Neuronal stem cell (in vitro differentiated cells): ENCODE measurements around the gene TNS3.

Experiments
- DNase-seq: peaks from one replicate; pipeline ENCODE4 v3.0.0-alpha.2; 2013; ENCODE audit warnings: low spot score
- H2AFZ ChIP-seq: one replicate; pipeline ENCODE4 v1.6.1; 2013; ENCODE audit warnings: mild to moderate bottlenecking, low read length, inconsistent platforms
- H2AK5ac ChIP-seq: 2 replicates; pipeline ENCODE4 v1.6.1; 2013; ENCODE audit warnings: low read depth, mild to moderate bottlenecking, inconsistent platforms, low read length, moderate library complexity, mixed read lengths
- H2BK120ac ChIP-seq: 2 replicates; pipeline ENCODE4 v1.6.1; 2013; ENCODE audit warnings: low read depth, mild to moderate bottlenecking, inconsistent platforms, low read length, moderate library complexity, mixed read lengths
- H2BK12ac ChIP-seq: one replicate; pipeline ENCODE4 v1.6.1; 2013; ENCODE audit warnings: low read length, inconsistent platforms
- H2BK15ac ChIP-seq: 2 replicates; pipeline ENCODE4 v1.6.1; 2013; ENCODE audit warnings: mild to moderate bottlenecking, low read length, inconsistent platforms, mixed read lengths
- H2BK5ac ChIP-seq: one replicate; pipeline ENCODE4 v1.6.1; 2013; ENCODE audit warnings: inconsistent platforms, mild to moderate bottlenecking, low read length, moderate library complexity
- H3K14ac ChIP-seq: one replicate; pipeline ENCODE4 v1.6.1; 2013; ENCODE audit warnings: low read length, inconsistent platforms
- H3K18ac ChIP-seq: 2 replicates; pipeline ENCODE4 v1.6.1; 2013; ENCODE audit warnings: low read length, inconsistent platforms
- H3K23ac ChIP-seq: 2 replicates; pipeline ENCODE4 v1.6.1; 2013; ENCODE audit warnings: low read depth, mild to moderate bottlenecking, mixed read lengths, low read length, inconsistent platforms; ENCODE audit not compliant: poor library complexity
- H3K27ac ChIP-seq: replicated peaks from 3 replicates; pipeline ENCODE4 v1.5.1; 2013; ENCODE audit warnings: low read length, inconsistent platforms
- H3K27me3 ChIP-seq, 3 experiments: 2 replicates each; pipeline ENCODE4 v1.6.1; 2013; ENCODE audit warnings: low read length in 3 of 3, mild to moderate bottlenecking in 2 of 3, inconsistent platforms in 1 of 3, low read depth in 1 of 3, mixed read lengths in 1 of 3, moderate library complexity in 1 of 3; ENCODE audit not compliant: control insufficient read depth in 3 of 3, insufficient read depth in 3 of 3
- H3K36me3 ChIP-seq, 2 donors: replicated peaks in 1 of 2; 2 replicates each; pipeline ENCODE4 v1.6.1; 2013; ENCODE audit warnings: low read length in 2 of 2; ENCODE audit not compliant: control insufficient read depth in 2 of 2, insufficient read depth in 2 of 2
- H3K4ac ChIP-seq: 2 replicates; pipeline ENCODE4 v1.6.1; 2013; ENCODE audit warnings: inconsistent platforms, mild to moderate bottlenecking, low read length, moderate library complexity
- H3K4me1 ChIP-seq, 2 donors: 1 replicate in 1 of 2; 2 replicates in 1 of 2; pipeline ENCODE4 v1.6.1; 2013; ENCODE audit warnings: low read length in 2 of 2, low read depth in 1 of 2; ENCODE audit not compliant: control insufficient read depth in 2 of 2, insufficient read depth in 1 of 2
- H3K4me2 ChIP-seq: one replicate; pipeline ENCODE4 v1.6.1; 2013; ENCODE audit warnings: mild to moderate bottlenecking, low read length, inconsistent platforms; ENCODE audit not compliant: insufficient read depth, poor library complexity, severe bottlenecking
- H3K4me3 ChIP-seq, 2 donors: 2 replicates each; pipeline ENCODE4 v1.5.1; 2013; ENCODE audit warnings: low read length in 2 of 2, mild to moderate bottlenecking in 2 of 2, inconsistent platforms in 1 of 2, moderate library complexity in 1 of 2
- H3K79me1 ChIP-seq: one replicate; pipeline ENCODE4 v1.6.1; 2013; ENCODE audit warnings: low read depth, mild to moderate bottlenecking, inconsistent platforms, low read length, moderate library complexity
- H3K9ac ChIP-seq: one replicate; pipeline ENCODE4 v1.6.1; 2013; ENCODE audit warnings: mild to moderate bottlenecking, low read depth, low read length, inconsistent platforms; ENCODE audit not compliant: poor library complexity
- H3K9me3 ChIP-seq, 2 donors: replicated peaks in 1 of 2; 2 replicates each; pipeline versions ENCODE3 to v1.6.1; 2013; ENCODE audit warnings: low read length in 2 of 2, mild to moderate bottlenecking in 2 of 2, inconsistent platforms in 1 of 2, low read depth in 1 of 2, mixed read lengths in 1 of 2, moderate library complexity in 1 of 2; ENCODE audit not compliant: control insufficient read depth in 2 of 2, insufficient read depth in 1 of 2
- H4K8ac ChIP-seq: one replicate; pipeline ENCODE4 v1.6.1; 2013; ENCODE audit warnings: low read depth, mild to moderate bottlenecking, inconsistent platforms, low read length, moderate library complexity
- H4K91ac ChIP-seq: one replicate; pipeline ENCODE4 v1.6.1; 2013; ENCODE audit warnings: low read length, low read depth, mild to moderate bottlenecking, inconsistent platforms; ENCODE audit not compliant: poor library complexity
- WGBS, 2 donors: extraction: QIAGEN DNeasy Blood & Tissue Kit; methylation state at CpG; one replicate each; pipeline ENCODE4 v1.1.7; 2013; ENCODE audit warnings: missing lambda C conversion rate in 2 of 2, mixed read lengths in 1 of 2; ENCODE audit not compliant: insufficient read length in 2 of 2, insufficient replicate concordance in 1 of 2; ENCODE audit errors: extremely low coverage in 2 of 2; 5-methylcytosine and 5-hydroxymethylcytosine counted together

The TNS3 gene

GRCh38 chr7:47252675-47253074 lies 329.2 kb downstream of the TNS3 start:
- Histone ChIP-seq H2BK5ac (no peak overlapping the region), H2BK15ac (no peak overlapping the region), H3K18ac (no peak overlapping the region), H3K4me2 (no peak overlapping the region), H3K4me1 (peaks cover 3 to 7% of the 10 kb centered on the region in 2 donors), H4K91ac (no peak overlapping the region), H3K27ac (no peak overlapping the region), H3K9ac (no peak overlapping the region), H2BK12ac (no peak overlapping the region), H3K23ac (no peak overlapping the region), H3K79me1 (no peaks in the 10 kb centered on the region), H3K9me3 (no peaks in the 10 kb centered on the region), H3K4me3 (no peak overlapping the region), H4K8ac (no peak overlapping the region), H3K36me3 (no peaks in the 10 kb centered on the region), H3K27me3 (peaks cover 0 to 16% (median 0%) of the 10 kb centered on the region in 3 experiments), H2AK5ac (no peak overlapping the region), H2BK120ac (no peak overlapping the region), H3K14ac (no peak overlapping the region), H3K4ac (no peak overlapping the region), H2AFZ (no peak overlapping the region)
- WGBS, 2 donors, result no CpG with 5 or more reads among the region's 5 CpGs
- no peak for DNase-seq

GRCh38 chr7:47249361-47249760 lies 332.6 kb downstream of the TNS3 start:
- Histone ChIP-seq H3K4me1 (peaks cover 3 to 7% of the 10 kb centered on the region in 2 donors), H3K79me1 (no peaks in the 10 kb centered on the region), H2BK12ac (no peak overlapping the region), H3K27ac (no peak overlapping the region), H2BK5ac (no peak overlapping the region), H3K14ac (no peak overlapping the region), H2AFZ (no peak overlapping the region), H4K8ac (no peak overlapping the region), H3K36me3 (no peaks in the 10 kb centered on the region), H2AK5ac (no peak overlapping the region), H3K4me3 (no peak overlapping the region), H3K4me2 (no peak overlapping the region), H2BK15ac (no peak overlapping the region), H3K9ac (no peak overlapping the region), H3K23ac (no peak overlapping the region), H3K9me3 (no peaks in the 10 kb centered on the region), H3K27me3 (no peaks in the 10 kb centered on the region), H3K4ac (no peak overlapping the region), H2BK120ac (no peak overlapping the region), H4K91ac (no peak overlapping the region), H3K18ac (no peak overlapping the region)
- no peak for DNase-seq
- no CpG with 5 or more reads among the region's 2 CpGs for WGBS, 2 donors

- H3K4me2 ChIP-seq, result no peak overlapping the region
- H2BK15ac ChIP-seq, result no peak overlapping the region
- no peak overlapping the region for H3K14ac ChIP-seq
- no peak overlapping the region for H4K91ac ChIP-seq
- peaks cover 2 to 6% of the 10 kb centered on the region in 2 donors for H3K4me1 ChIP-seq
- H2BK120ac ChIP-seq, result no peak overlapping the region
- H3K36me3 ChIP-seq, result no peaks in the 10 kb centered on the region
- no peak overlapping the region for H3K4me3 ChIP-seq
- H2BK12ac ChIP-seq, result no peak overlapping the region
- no peaks in the 10 kb centered on the region for H3K9me3 ChIP-seq
- DNase-seq, result no peak
- H3K9ac ChIP-seq, result no peak overlapping the region
- no peak overlapping the region for H2AFZ ChIP-seq
- no peak overlapping the region for H4K8ac ChIP-seq
- no peak overlapping the region for H2AK5ac ChIP-seq
- H3K18ac ChIP-seq, result no peak overlapping the region
- H3K23ac ChIP-seq, result no peak overlapping the region
- H2BK5ac ChIP-seq, result no peak overlapping the region
- H3K27me3 ChIP-seq, result no peaks in the 10 kb centered on the region
- no peak overlapping the region for H3K4ac ChIP-seq
- H3K79me1 ChIP-seq, result no peaks in the 10 kb centered on the region
- no CpG with 5 or more reads among the region's 3 CpGs for WGBS, 2 donors
- H3K27ac ChIP-seq, result no peak overlapping the region
Observed at GRCh38 chr7:47248797-47249196, 333.1 kb downstream of the TNS3 start.

GRCh38 chr7:47247132-47247531 lies 334.8 kb downstream of the TNS3 start:
- no peak for DNase-seq
- H3K23ac ChIP-seq, result no peak overlapping the region
- no peak overlapping the region for H3K14ac ChIP-seq
- no peak overlapping the region for H2BK120ac ChIP-seq
- no peaks in the 10 kb centered on the region for H3K4me1 ChIP-seq
- H3K4ac ChIP-seq, result no peak overlapping the region
- H3K27ac ChIP-seq, result no peak overlapping the region
- no CpG with 5 or more reads among the region's 5 CpGs for WGBS, 2 donors
- H3K27me3 ChIP-seq, result no peaks in the 10 kb centered on the region
- H2AK5ac ChIP-seq, result no peak overlapping the region
- no peak overlapping the region for H4K8ac ChIP-seq
- no peak overlapping the region for H2BK12ac ChIP-seq
- no peak overlapping the region for H2AFZ ChIP-seq
- no peak overlapping the region for H3K4me2 ChIP-seq
- H3K18ac ChIP-seq, result no peak overlapping the region
- no peak overlapping the region for H2BK5ac ChIP-seq
- H3K9ac ChIP-seq, result no peak overlapping the region
- H3K79me1 ChIP-seq, result no peaks in the 10 kb centered on the region
- H3K9me3 ChIP-seq, result no peaks in the 10 kb centered on the region
- no peak overlapping the region for H3K4me3 ChIP-seq
- no peak overlapping the region for H4K91ac ChIP-seq
- no peak overlapping the region for H2BK15ac ChIP-seq
- no peaks in the 10 kb centered on the region for H3K36me3 ChIP-seq
